Measurements from ENCODE around the gene LRP2BP. TPM values are rescaled to one million over a fixed set of nuclear protein-coding genes. Genes with fewer than 3 reads are reported as not detected.

Gene LRP2BP
- total RNA-seq, 3 donors from 2014 or later (not counting 1 experiment from before 2014, with no cell fraction given): 1.7 to 2.4 (median 2.2) TPM

- no peaks in the 10 kb centered on the region for H3K9me3 Mint-ChIP-seq
- Histone ChIP-seq H3K4me1 (ENCODE audit: control insufficient read depth, insufficient read depth, low read length) (no peaks in the 10 kb centered on the region), H3K27ac (ENCODE audit: low read length) (no peak overlapping the region), H3K36me3 (ENCODE audit: control insufficient read depth, insufficient read depth, low read length) (no peaks in the 10 kb centered on the region), H3K4me3 (ENCODE audit: low read length) (no peak overlapping the region), H3K9me3 (ENCODE audit: control insufficient read depth, insufficient read depth, low read length) (no peaks in the 10 kb centered on the region), H3K27me3 (ENCODE audit: control insufficient read depth, insufficient read depth, low read length) (no peaks in the 10 kb centered on the region)
- no peak overlapping the region for H3K4me3 Mint-ChIP-seq
- no peak for ATAC-seq
- H3K36me3 Mint-ChIP-seq: no peaks in the 10 kb centered on the region
- peaks cover 8 to 13% of the 10 kb centered on the region in 2 donors for H3K27me3 Mint-ChIP-seq (ENCODE audit: low read depth in 2 of 2)
- no peak for TF ChIP-seq CTCF (IDR thresholded peaks at IDR 0.05)
- H3K4me1 Mint-ChIP-seq: peaks cover 0 to 4% of the 10 kb centered on the region in 2 donors
- intact Hi-C loops (cut with micrococcal nuclease): no loop called here
- over 99% methylated on average over 6 of the region's 6 CpGs for WGBS (ENCODE audit: insufficient coverage)
- H3K27ac Mint-ChIP-seq: no peak overlapping the region
- no peak for DNase-seq
Observed at GRCh38 chr4:185378264-185378663, 17.5 kb downstream of the LRP2BP start.

GRCh38 chr4:185374573-185374972 is 21.2 kb downstream of the LRP2BP start:
- Histone ChIP-seq H3K27me3 (ENCODE audit: control insufficient read depth, insufficient read depth, low read length) (no peaks in the 10 kb centered on the region), H3K9me3 (ENCODE audit: control insufficient read depth, insufficient read depth, low read length) (no peaks in the 10 kb centered on the region), H3K4me3 (ENCODE audit: low read length) (no peak overlapping the region), H3K27ac (ENCODE audit: low read length) (no peak overlapping the region), H3K4me1 (ENCODE audit: control insufficient read depth, insufficient read depth, low read length) (no peaks in the 10 kb centered on the region), H3K36me3 (ENCODE audit: control insufficient read depth, insufficient read depth, low read length) (peaks cover 4% of the 10 kb centered on the region)
- no peaks in the 10 kb centered on the region for H3K9me3 Mint-ChIP-seq
- no peak for TF ChIP-seq CTCF (IDR thresholded peaks at IDR 0.05)
- ATAC-seq: no peak
- intact Hi-C loops (cut with micrococcal nuclease): no loop called here
- DNase-seq: no peak
- H3K27ac Mint-ChIP-seq: no peak overlapping the region
- H3K4me3 Mint-ChIP-seq: no peak overlapping the region
- peaks cover 0 to 4% of the 10 kb centered on the region in 2 donors for H3K4me1 Mint-ChIP-seq
- 27% methylated on average over 5 of the region's 6 CpGs for WGBS (ENCODE audit: insufficient coverage)
- no peaks in the 10 kb centered on the region for H3K36me3 Mint-ChIP-seq
- H3K27me3 Mint-ChIP-seq (ENCODE audit: low read depth in 2 of 2): no peaks in the 10 kb centered on the region

GRCh38 chr4:185374027-185374426 is 21.7 kb downstream of the LRP2BP start:
- no peak for ATAC-seq
- Mint-ChIP-seq H3K27ac (no peak overlapping the region), H3K36me3 (no peaks in the 10 kb centered on the region), H3K27me3 (ENCODE audit: low read depth in 2 of 2) (no peaks in the 10 kb centered on the region), H3K9me3 (no peaks in the 10 kb centered on the region), H3K4me3 (no peak overlapping the region), H3K4me1 (peaks cover 0 to 4% of the 10 kb centered on the region in 2 donors)
- Histone ChIP-seq H3K27ac (ENCODE audit: low read length) (no peak overlapping the region), H3K4me3 (ENCODE audit: low read length) (no peak overlapping the region), H3K27me3 (ENCODE audit: control insufficient read depth, insufficient read depth, low read length) (no peaks in the 10 kb centered on the region), H3K9me3 (ENCODE audit: control insufficient read depth, insufficient read depth, low read length) (no peaks in the 10 kb centered on the region), H3K36me3 (ENCODE audit: control insufficient read depth, insufficient read depth, low read length) (peaks cover 4% of the 10 kb centered on the region), H3K4me1 (ENCODE audit: control insufficient read depth, insufficient read depth, low read length) (no peaks in the 10 kb centered on the region)
- WGBS (ENCODE audit: insufficient coverage): 55% methylated on average over 6 of the region's 7 CpGs
- intact Hi-C loops (cut with micrococcal nuclease): no loop called here
- no peak for TF ChIP-seq CTCF (IDR thresholded peaks at IDR 0.05)
- no peak for DNase-seq

- 99% methylated on average over 6 of the region's 11 CpGs for WGBS (ENCODE audit: insufficient coverage)
- H3K4me1 ChIP-seq (ENCODE audit: control insufficient read depth, insufficient read depth, low read length): no peaks in the 10 kb centered on the region
- no peak overlapping the region for H3K27ac ChIP-seq (ENCODE audit: low read length)
- no peaks in the 10 kb centered on the region for H3K36me3 Mint-ChIP-seq
- peaks cover 7% of the 10 kb centered on the region for H3K36me3 ChIP-seq (ENCODE audit: control insufficient read depth, insufficient read depth, low read length)
- H3K27ac Mint-ChIP-seq: no peak overlapping the region
- no peak for TF ChIP-seq CTCF (IDR thresholded peaks at IDR 0.05)
- DNase-seq (no peak), ATAC-seq (no peak)
- no peaks in the 10 kb centered on the region for H3K9me3 ChIP-seq (ENCODE audit: control insufficient read depth, insufficient read depth, low read length)
- H3K4me3 Mint-ChIP-seq: no peak overlapping the region
- H3K27me3 ChIP-seq (ENCODE audit: control insufficient read depth, insufficient read depth, low read length): no peaks in the 10 kb centered on the region
- intact Hi-C loops (cut with micrococcal nuclease): no loop called here
- peaks cover 0 to 4% of the 10 kb centered on the region in 2 donors for H3K4me1 Mint-ChIP-seq
- no peaks in the 10 kb centered on the region for H3K27me3 Mint-ChIP-seq (ENCODE audit: low read depth in 2 of 2)
- H3K4me3 ChIP-seq (ENCODE audit: low read length): no peak overlapping the region
- no peaks in the 10 kb centered on the region for H3K9me3 Mint-ChIP-seq
Observed at GRCh38 chr4:185371702-185372101, 24.0 kb downstream of the LRP2BP start.

All from natural killer cell (primary cell).